Breast epithelium (tissue), 3 donors: ENCODE results near the gene CSTF2T.

ENCODE experiments used
- CTCF ChIP-seq, 3 donors: fragments of 450-650 bp; IDR thresholded peaks; one replicate each; pipeline ENCODE4 v1.5.1; 2016 to 2017; ENCODE audit warnings: antibody characterized with exemption in 3 of 3, mild to moderate bottlenecking in 3 of 3, moderate library complexity in 3 of 3
- POLR2A ChIP-seq: fragments of 450-650 bp; IDR thresholded peaks from one replicate; pipeline ENCODE4 v1.6.1; 2016; ENCODE audit warnings: antibody characterized with exemption, mild to moderate bottlenecking, moderate library complexity
- POLR2AphosphoS5 ChIP-seq, 3 donors: sonication (generic); formaldehyde crosslinking; IDR thresholded peaks; one replicate each; pipeline ENCODE4 v1.6.1; 2017; ENCODE audit warnings: antibody characterized with exemption in 3 of 3

DNA sequence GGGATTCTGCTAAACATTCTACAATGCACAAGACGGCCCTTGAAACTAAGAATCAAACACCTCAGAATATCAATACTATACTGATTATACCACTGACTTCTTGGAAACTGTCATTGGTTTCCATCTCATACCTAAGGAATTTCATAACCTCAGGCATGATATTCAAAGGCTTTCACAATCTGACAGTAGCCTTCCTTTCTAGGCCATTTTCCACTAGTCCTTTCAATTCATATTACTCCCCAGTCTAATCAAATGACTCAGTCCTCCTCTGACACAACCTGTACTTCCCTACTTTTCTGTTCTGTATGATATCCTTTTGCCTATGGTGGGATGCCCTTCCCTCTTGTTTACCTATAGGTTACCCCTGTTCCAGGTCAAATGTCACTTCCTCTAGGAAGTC lies 48.3 kb downstream of the CSTF2T start:
- TF ChIP-seq POLR2AphosphoS5 (IDR thresholded peaks at IDR 0.05) (no peak), POLR2A (no peak), CTCF (IDR thresholded peaks at IDR 0.05) (no peak)
